WI38 (cell line): ENCODE measurements around the gene PCSK5.
"Not testable (repeated sequence)": the region's sequence is repeated elsewhere in the genome, so short reads cannot be mapped to it uniquely, and the experiment has no call there.

Source experiments
- H3K4me3 ChIP-seq: 2 replicates; pipeline ENCODE4 v1.5.1; 2011; ENCODE audit warnings: low read depth, mild to moderate bottlenecking, control low read depth, low read length
- CTCF ChIP-seq: IDR thresholded peaks from 2 replicates; pipeline ENCODE4 v1.5.1; 2012; ENCODE audit warnings: low read depth, mild to moderate bottlenecking, control low read depth, low read length

PCSK5 gene

GRCh38 chr9:76355886-76356285, 465.4 kb downstream of the PCSK5 start:
- no peak overlapping the region for H3K4me3 ChIP-seq
- no peak for TF ChIP-seq CTCF

GRCh38 chr9:76357555-76357954, 467.1 kb downstream of the PCSK5 start:
- H3K4me3 ChIP-seq: no peak overlapping the region
- TF ChIP-seq CTCF: no peak

GRCh38 chr9:76358628-76359280, 468.3 kb downstream of the PCSK5 start:
- TF ChIP-seq CTCF: no peak
- H3K4me3 ChIP-seq: no peak overlapping the region

GRCh38 chr9:76359365-76359764, 468.9 kb downstream of the PCSK5 start:
- no peak overlapping the region for H3K4me3 ChIP-seq
- TF ChIP-seq CTCF: no peak

GRCh38 chr9:76359766-76360165, 469.3 kb downstream of the PCSK5 start:
- H3K4me3 ChIP-seq: no peak overlapping the region
- no peak for TF ChIP-seq CTCF

- not testable (repeated sequence) for H3K4me3 ChIP-seq
Measured at GRCh38 chr9:76362332-76363031, 472.0 kb downstream of the PCSK5 start.

- TF ChIP-seq CTCF: no peak
- H3K4me3 ChIP-seq: no peak overlapping the region
Measured at GRCh38 chr9:76363032-76363395, 472.5 kb downstream of the PCSK5 start.
